Keratinocyte (primary cell): ENCODE results near the gene EGLN3.

Source experiments
- EZH2 ChIP-seq: IDR thresholded peaks from one replicate; pipeline ENCODE4 v1.6.1; 2012; ENCODE audit warnings: inconsistent platforms, mild to moderate bottlenecking, low read length, moderate library complexity
- TF ChIP-seq, protein P1 (sequence below), 3 experiments: IDR thresholded peaks in 1 of 3; conservative IDR thresholded peaks in 1 of 3; optimal IDR thresholded peaks in 1 of 3; 2 replicates in 2 of 3; 3 replicates in 1 of 3; pipeline versions ENCODE3 to v1.5.1; 2011; ENCODE audit warnings: low read length in 3 of 3, mild to moderate bottlenecking in 3 of 3, moderate library complexity in 2 of 3, control low read depth in 1 of 3, inconsistent platforms in 1 of 3; ENCODE audit not compliant: insufficient read depth in 2 of 3; ENCODE audit errors: extremely low read depth in 1 of 3

DNA sequence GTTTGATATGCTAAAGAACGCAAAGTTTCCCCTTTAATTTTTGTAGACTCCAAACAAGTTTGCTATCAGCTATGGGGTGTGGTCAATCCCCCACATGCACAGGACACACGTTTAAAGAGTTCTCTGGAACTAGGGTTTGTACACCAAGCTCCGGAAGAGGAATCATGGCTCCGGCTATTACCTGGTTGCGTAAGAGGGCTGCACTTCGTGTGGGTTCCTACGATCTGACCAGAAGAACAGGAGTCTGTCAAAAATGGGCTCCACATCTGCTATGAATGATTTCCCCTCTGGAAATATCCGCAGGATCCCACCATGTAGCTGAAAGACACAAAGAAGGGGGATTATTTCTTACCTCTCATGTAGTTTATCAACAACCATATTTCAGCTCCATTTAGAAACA, 22.0 kb downstream of the EGLN3 start:
- TF ChIP-seq EZH2, result no peak
- TF ChIP-seq, protein P1, sequence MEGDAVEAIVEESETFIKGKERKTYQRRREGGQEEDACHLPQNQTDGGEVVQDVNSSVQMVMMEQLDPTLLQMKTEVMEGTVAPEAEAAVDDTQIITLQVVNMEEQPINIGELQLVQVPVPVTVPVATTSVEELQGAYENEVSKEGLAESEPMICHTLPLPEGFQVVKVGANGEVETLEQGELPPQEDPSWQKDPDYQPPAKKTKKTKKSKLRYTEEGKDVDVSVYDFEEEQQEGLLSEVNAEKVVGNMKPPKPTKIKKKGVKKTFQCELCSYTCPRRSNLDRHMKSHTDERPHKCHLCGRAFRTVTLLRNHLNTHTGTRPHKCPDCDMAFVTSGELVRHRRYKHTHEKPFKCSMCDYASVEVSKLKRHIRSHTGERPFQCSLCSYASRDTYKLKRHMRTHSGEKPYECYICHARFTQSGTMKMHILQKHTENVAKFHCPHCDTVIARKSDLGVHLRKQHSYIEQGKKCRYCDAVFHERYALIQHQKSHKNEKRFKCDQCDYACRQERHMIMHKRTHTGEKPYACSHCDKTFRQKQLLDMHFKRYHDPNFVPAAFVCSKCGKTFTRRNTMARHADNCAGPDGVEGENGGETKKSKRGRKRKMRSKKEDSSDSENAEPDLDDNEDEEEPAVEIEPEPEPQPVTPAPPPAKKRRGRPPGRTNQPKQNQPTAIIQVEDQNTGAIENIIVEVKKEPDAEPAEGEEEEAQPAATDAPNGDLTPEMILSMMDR (optimal IDR thresholded peaks at IDR 0.05 in 1 of 3, IDR thresholded peaks at IDR 0.05 in 1 of 3, conservative IDR thresholded peaks at IDR 0.05 in 1 of 3; ENCODE audit: extremely low read depth in 1 of 3, insufficient read depth in 2 of 3, low read length in 3 of 3), result no peak
